Activated CD4-positive, CD25-positive, alpha-beta regulatory T cell (primary cell): ENCODE results near the gene DCUN1D1.

Experiments used
- DNase-seq, 4 experiments: peaks; one replicate each; lab custom pipeline; 2025; lab: John Stamatoyannopoulos, UW

The DCUN1D1 gene

GRCh38 chr3:182935803-182936202, 44.5 kb downstream of the DCUN1D1 start:
- DNase-seq = no peak

GRCh38 chr3:182925944-182926337, 54.4 kb downstream of the DCUN1D1 start:
- DNase-seq = no peak

GRCh38 chr3:182925330-182925943, 54.9 kb downstream of the DCUN1D1 start:
- no peak for DNase-seq

GRCh38 chr3:182921665-182922355, 58.5 kb downstream of the DCUN1D1 start:
- DNase-seq = no peak

GRCh38 chr3:182920515-182921084, 59.7 kb downstream of the DCUN1D1 start:
- no peak for DNase-seq

GRCh38 chr3:182919866-182920357, 60.4 kb downstream of the DCUN1D1 start:
- no peak for DNase-seq

GRCh38 chr3:182917134-182917533, 63.2 kb downstream of the DCUN1D1 start:
- no peak for DNase-seq

GRCh38 chr3:182914341-182914740, 66.0 kb downstream of the DCUN1D1 start:
- DNase-seq = no peak

GRCh38 chr3:182913889-182914288, 66.4 kb downstream of the DCUN1D1 start:
- DNase-seq = no peak

GRCh38 chr3:182912474-182912873, 67.9 kb downstream of the DCUN1D1 start:
- DNase-seq = no peak

GRCh38 chr3:182911782-182912111, 68.6 kb downstream of the DCUN1D1 start:
- no peak for DNase-seq

GRCh38 chr3:182910936-182911781, 69.2 kb downstream of the DCUN1D1 start:
- no peak for DNase-seq

GRCh38 chr3:182909318-182910040, 70.9 kb downstream of the DCUN1D1 start:
- no peak for DNase-seq

- DNase-seq = no peak
Measured at GRCh38 chr3:182908471-182908870, 71.9 kb downstream of the DCUN1D1 start.

GRCh38 chr3:182906036-182906435, 74.3 kb downstream of the DCUN1D1 start:
- no peak for DNase-seq

- no peak for DNase-seq
Measured at GRCh38 chr3:182905623-182906022, 74.7 kb downstream of the DCUN1D1 start.

GRCh38 chr3:182904164-182904563, 76.2 kb downstream of the DCUN1D1 start:
- no peak for DNase-seq

- DNase-seq = no peak
Measured at GRCh38 chr3:182902236-182902635, 78.1 kb downstream of the DCUN1D1 start.

GRCh38 chr3:182896553-182896952, 83.8 kb downstream of the DCUN1D1 start:
- DNase-seq = no peak

GRCh38 chr3:182895513-182896112, 84.7 kb downstream of the DCUN1D1 start:
- DNase-seq = no peak

- no peak for DNase-seq
Measured at GRCh38 chr3:182892226-182892625, 88.1 kb downstream of the DCUN1D1 start.
